22Rv1 (cell line): ENCODE results near the gene PCBD2.

ENCODE experiments used
- CTCF ChIP-seq: fragments of 450-650 bp; IDR thresholded peaks from 2 replicates; pipeline ENCODE4 v1.5.1; 2017; ENCODE audit warnings: mild to moderate bottlenecking
- ZFX ChIP-seq: fragments of 450-650 bp; IDR thresholded peaks from 2 replicates; pipeline ENCODE4 v1.6.1; 2017; ENCODE audit warnings: antibody characterized with exemption, borderline replicate concordance

- TF ChIP-seq CTCF = no peak
- no peak for TF ChIP-seq ZFX
These were observed 34.6 kb downstream of the PCBD2 start for GRCh38 chr5:134939500-134939899.
